ENCODE data around the gene MKLN1.
"Not testable (repeated sequence)": the region's sequence is repeated elsewhere in the genome, so short reads cannot be mapped to it uniquely, and the experiment has no call there.

Gene MKLN1

DNA sequence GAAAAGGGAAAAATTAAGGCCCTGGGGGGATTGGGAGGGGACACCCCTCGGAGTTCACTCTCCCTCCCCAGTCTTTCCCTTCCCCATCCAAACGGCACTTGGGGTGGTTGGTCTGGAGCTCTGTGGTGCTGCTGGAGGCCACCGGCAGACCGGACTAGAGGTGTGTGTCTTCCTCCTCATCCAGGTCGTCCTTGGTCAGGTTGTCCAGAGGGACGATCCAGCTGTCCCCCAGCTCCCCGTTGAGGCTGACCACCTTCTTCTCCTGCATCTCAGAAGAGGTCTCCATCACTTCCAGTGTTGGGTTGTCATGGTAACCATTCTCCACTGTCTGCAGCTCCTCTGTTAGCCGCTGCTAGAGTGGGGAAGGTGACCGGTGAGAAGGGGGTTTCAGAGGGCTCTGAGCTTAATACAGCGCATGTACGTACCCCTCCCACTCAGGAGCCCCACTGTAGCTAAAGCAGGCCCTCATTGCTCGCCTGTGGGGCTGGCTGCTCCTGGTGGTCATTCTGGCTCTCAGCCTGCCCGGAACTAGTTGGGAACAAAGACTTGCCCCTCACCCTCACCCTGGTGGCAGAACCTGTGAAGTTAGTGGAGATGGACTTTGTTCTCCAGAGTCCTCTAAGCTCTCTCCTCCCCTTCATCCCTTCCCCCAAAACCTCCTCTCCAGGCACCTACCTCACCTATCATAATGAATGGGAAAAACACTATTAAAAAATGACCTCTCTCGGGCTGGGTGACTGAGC, 176.7 kb downstream of the MKLN1 start:
- no peak for DNase-seq

GRCh38 chr7:131505037-131505620, 177.5 kb downstream of the MKLN1 start:
- not testable (repeated sequence) for DNase-seq

GRCh38 chr7:131505636-131506557, 178.2 kb downstream of the MKLN1 start:
- DNase-seq: no peak

GRCh38 chr7:131506597-131506996, 178.9 kb downstream of the MKLN1 start:
- no peak for DNase-seq

DNA sequence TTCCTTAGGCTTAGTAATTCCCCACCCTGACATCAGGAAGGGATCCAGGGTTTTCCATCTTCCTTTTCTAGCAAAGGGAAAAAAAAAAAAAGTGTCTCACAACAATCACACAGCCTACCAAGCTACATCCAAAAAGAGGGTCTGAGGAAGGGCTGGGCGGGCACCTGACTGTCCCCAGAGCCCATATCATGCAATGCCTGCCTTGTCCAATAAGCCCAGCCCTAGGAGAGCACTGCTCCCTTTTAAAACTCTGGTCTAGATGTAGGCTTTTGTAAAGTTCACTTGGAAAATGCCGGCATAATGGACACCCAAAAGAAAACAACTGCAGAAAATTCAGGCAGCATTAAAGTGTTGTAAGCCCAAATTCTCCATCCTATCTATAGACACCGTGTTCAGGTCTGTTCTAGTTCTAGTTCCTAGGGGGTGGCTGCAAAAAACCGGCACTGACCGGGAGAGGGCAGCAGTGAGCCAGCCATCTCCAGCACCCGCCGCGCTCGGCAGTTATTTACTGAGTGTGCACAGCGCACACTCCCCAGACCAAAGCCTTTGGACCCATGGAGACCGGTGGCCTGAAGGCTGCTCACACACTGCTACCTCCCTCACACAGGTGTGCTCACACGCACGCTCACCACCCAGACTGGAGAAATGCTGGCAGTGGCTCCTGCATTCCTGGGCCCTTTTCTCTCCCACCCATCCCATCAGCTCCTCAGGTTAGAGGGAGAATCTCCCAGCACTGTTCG, 180.1 kb downstream of the MKLN1 start:
- peak; percentile 72 for DNase-seq

DNA sequence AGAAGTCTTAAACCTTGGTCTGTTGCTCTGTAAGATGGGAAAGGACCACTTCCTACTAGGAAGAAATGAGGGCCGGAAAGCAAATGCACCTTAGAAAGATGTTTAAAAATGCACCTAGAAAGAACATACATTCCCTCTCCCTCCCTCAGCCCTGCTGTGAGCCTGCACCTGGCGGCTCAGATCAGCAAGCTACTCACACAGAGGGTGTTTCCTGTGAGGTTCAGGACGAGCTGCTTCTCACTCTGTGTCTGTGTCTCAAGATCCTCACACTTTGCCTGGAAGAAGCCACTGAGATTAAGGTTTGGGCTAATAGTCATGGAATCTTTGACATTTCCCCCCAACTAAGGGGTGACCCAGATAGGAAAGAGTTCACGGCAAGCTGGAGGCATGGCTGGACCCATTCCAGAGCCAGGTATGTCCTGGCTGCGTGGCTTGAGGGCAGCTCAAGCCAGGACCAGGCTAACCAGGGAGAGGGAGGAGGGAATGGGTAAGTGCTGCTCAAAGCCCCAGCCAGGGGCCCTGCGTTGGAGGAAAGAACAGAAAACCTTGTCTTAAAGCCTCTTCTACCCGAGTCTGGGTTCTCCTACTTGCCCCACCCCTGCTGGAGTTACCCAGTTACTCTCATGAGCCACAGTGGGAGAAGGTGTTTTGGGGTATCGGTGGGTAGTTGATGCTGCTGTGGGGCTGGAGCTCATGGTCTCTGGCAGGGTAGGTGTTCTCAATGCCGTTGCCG, 181.2 kb downstream of the MKLN1 start:
- DNase-seq: no peak

- no peak for DNase-seq
Measured at GRCh38 chr7:131509781-131510180, 182.1 kb downstream of the MKLN1 start.

- no peak for DNase-seq
Measured at GRCh38 chr7:131511071-131511470, 183.4 kb downstream of the MKLN1 start.

- no peak for DNase-seq
Measured at GRCh38 chr7:131511774-131512535, 184.3 kb downstream of the MKLN1 start.

GRCh38 chr7:131513245-131514061, 185.8 kb downstream of the MKLN1 start:
- DNase-seq: peak; percentile 81

DNA sequence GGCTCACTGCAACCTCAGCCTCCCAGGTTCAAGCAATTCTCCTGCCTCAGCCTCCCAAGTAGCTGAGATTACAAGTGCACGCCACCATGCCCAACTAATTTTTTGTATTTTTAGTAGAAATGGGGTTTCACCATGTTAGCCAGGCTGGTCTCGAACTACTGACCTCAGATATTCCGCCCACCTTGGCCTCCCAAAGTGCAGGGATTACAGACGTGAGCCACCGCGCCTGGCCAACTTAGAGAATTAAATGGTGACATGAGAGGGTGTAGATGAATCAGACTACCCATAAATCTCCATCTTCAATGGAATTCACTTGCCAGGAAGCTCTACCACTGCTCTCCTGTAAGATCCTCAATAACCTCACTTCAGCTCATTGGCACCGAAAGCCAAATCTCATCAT, 187.8 kb downstream of the MKLN1 start:
- DNase-seq: not testable (repeated sequence)

- DNase-seq: no peak
Measured at GRCh38 chr7:131517218-131517923, 189.7 kb downstream of the MKLN1 start.

GRCh38 chr7:131518626-131519025, 190.9 kb downstream of the MKLN1 start:
- no peak for DNase-seq

DNA sequence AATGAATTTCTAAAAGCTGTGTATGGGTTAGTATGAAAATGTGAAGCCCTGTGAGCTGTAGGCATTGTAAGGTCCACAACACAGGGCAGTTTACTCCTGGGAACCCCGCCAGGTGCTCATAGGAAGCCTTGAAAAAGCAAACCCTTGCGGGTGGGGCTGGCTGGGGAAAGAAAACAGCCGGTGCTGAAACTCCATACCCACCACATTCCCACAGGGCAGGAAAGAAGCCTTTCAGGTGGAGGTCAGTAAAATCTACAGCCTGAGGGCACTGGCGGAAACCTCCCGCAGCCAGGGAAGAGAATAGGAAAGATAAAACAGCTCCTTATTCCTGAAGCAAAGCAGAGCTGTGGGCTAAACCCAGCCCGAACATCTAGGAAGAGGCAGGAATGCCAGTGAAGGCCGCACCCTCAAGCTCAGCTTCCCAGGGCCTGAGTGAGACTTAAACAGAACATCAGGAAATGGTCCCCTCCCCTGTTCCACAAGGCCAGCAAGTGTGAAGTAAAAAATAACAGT, 194.0 kb downstream of the MKLN1 start:
- no peak for DNase-seq

GRCh38 chr7:131522325-131522930, 194.8 kb downstream of the MKLN1 start:
- DNase-seq: no peak

- no peak for DNase-seq
Measured at GRCh38 chr7:131524115-131524514, 196.4 kb downstream of the MKLN1 start.

- DNase-seq: no peak
Measured at GRCh38 chr7:131524703-131525102, 197.0 kb downstream of the MKLN1 start.

DNA sequence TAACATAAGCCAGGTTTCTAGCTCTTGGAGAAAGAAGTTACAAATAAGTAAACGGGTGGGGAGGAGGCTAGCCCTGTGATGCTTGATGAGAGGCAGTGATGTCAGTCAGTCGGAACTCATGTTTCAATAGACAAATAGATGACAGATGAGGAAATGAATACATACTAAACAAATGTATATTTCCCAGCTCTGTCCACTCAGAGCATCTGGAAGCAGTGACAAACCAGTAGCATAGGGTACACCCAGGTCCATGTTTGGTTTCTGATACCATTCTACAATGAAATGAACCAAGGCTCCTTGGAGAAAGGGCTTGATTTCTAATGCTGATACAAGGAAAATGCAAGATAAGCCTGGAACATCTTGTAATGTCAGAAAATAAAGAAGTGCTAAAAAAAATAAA, 198.1 kb downstream of the MKLN1 start:
- no peak for DNase-seq

DNA sequence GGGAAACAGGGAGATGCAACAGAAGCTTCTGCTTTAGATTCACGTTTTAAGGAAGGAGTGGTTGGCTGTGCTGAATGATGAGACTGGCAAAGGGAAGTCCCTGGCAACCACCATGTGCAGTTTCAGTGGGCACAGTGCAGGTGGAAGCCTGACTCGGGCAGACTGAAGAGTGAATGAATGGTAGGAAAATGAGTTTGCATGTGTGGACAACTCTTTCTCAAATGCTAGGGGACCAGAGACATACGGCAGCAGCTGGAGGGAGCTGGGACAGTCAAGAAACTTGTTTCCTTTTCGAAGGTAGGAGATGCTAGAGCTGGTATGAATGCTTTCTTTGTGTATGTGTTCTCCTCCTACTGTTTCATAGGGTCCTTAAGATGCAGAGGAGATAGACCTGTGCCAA, 199.8 kb downstream of the MKLN1 start:
- DNase-seq: no peak

All from left hindlimb (tissue), 1 donor.